Measurements from ENCODE around the gene CCDC85B.
"Not testable (repeated sequence)": the region's sequence is repeated elsewhere in the genome, so short reads cannot be mapped to it uniquely, and the experiment has no call there.

CCDC85B gene

DNA sequence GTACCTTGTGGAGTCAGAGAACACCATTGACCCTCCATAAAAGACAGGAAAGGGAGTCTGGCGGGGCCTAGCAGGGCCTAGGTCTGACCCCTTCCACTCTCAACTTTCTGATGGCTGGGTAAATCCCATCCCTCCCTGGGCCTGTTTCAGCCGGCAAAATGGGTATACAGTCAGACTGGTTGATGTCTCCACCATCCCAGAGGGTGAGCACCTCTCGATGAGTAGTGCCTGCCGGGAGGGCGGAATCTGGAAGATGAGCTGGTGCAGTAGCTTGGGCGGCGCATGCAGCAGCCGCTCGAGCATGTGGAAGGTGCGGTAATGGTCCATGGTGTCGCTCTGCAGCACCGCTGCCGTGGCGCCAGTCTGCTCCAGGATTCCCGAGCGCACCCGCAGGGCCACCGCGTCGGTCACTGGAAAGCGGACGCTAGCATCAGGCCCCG is 2.7 kb upstream of the CCDC85B start:
- DNase-seq (ENCODE audit: low spot score) = peak; percentile 85

DNA sequence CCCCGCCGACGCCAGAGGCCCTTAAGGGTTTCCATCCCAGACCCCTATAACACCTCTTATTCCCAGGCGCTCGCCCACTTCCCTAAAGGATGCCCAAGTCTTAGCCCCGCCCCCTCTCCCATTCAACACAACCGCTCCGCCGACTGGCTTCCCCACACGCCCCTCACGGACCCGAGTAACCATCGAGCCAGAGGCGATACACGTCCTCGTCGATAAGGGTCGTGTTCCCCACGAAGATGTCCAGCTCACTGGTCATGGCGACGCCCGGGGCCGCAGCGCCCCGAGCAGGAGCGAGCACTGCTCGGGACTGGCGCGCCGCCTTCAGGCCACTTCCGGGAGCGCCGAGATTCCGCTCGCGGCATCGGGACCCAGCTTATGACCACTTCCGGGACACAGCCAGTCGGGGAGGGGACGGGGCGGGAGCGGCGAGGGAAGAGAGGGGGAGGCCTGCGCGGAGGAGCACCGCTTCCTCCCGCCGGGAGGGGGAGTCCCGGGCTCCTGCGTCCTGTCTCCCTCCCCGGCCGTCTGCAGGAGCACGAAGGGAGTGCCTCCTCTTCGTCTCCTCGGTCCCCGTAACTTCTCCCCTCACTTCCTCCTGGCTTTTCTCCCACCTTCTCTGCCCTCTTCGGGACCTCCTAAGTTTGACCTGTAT is 2.2 kb upstream of the CCDC85B start, which contains the start of gene FIBP:
TSS of gene FIBP (minus strand) at position 309 of the 652 bp plus-strand sequence. CDS start at position 256, 53 bp downstream.
- peak; percentile 97 for DNase-seq (ENCODE audit: low spot score)

DNA sequence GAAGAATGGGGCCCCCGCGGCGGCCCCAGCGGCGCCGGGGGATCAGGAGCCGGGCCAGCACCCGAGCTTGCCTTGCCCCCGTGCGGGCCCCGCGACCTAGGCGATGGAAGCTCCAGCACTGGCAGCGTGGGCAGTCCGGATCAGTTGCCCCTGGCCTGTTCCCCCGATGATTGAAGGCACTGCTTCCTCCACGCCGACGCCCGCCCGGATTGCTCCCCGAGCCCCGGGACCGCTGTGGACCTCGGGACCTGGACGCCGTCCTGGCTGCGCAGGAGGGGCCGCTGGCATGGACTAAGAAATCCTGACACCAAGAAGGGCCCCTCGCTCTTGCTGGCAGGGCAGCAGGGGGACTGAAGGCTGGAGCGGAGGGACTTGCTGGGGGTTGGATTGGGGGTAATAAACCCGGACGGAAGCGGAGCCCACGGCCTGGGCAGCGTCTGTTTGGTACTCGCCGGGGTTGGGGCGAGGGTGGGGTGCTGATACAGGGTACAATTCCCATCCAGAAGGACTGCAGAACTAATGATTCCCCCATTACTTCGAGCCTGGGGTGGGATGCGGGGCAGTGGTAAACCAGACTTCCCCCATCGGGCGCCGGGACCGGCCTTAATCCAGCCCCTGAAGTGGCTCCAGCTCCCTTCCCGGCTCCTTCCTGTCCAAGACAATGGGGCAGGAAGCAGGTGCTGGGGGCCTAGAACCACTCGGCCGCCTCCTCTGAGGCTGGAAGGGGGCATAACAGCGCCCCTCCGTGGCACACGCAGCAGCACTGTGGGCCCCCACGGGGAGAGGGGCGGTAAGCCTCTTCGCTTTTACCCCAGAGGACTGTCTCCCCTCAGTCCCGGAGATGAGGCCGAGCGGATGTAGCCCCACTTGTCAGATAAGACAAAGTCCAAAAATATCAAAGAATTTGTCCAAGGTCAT is 1.0 kb downstream of the CCDC85B start:
- peak; percentile 92 for DNase-seq (ENCODE audit: low spot score)

DNA sequence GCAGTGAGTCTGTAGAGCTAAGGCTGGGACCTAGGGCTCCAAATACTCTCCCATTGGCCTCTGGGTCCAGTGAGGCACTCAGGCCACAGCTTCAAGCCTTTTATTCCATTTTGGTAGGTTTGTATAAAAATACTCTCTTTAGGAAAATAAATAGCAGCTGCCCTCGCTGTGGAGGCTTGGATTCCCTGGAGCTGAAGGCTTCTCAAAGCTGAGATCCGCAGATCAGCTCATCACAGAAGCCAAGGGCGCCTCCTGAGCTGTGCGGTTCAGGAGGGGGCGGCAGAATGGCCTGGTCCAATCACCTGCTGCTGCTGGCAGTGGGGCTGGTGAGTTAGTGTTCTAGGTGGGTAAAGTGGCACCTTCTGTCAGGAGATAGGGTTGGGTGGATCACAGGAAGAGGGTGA is 1.7 kb downstream of the CCDC85B start:
- DNase-seq (ENCODE audit: low spot score) = not testable (repeated sequence)

DNA sequence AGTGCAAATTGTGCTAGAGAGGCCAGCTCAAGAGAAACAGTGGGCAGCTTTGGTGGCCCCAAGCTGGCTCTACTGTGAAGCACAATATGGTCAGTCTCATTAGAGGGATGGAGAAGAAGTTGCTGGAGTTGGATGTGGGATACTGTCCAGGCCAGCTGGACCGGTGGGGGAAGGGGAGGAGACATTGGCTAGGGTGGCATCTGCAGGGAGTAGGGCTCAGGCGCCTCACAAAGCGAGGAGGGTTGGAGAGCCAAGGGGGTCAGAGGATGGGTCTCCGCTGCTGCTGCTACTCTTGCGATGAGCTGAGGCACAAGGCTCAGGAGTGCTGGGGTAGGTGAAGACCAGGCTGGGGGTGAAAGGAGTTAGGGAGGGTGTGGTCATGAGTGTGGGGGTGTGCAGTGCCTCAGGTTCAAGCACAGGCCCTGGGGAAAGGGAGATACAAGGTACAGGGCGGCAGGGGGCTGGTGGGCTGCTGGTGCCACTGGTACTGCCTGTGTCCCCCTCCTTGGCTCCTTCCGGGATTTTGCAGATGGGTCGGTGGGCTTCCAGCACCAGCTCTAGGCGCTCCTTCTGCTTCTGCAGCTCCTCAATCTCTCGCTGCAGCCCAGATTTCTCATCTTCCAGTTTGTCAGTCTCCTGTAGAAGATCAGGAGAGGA is 2.3 kb downstream of the CCDC85B start:
- peak; percentile 85 for DNase-seq (ENCODE audit: low spot score)

DNA sequence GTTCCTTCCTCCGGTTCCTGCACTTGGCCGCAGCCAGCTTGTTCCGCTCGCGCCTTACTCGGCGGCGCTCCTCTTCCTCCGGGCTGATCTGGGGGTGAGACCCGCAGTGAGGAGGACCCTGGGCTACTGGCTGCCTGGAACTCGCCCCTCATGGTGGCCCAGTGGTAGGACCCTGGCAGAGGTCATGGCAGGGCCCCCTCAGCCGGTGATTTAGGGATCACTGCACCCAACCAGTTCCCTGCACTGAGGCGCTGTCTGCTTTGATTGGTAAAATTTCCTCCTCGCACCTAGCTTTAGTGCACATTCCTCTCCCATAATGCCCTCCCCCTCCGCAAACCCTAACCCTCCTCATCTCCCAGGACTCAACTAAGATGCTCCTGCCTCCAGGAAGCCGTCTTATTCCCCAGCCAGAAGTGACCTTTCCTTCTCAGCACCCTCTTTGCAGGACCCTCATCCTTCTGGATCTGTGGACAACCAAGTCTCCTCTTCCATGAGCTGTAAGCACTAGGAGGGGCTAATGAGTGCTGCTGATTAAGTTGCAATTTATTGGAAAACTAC is 3.6 kb downstream of the CCDC85B start:
- DNase-seq (ENCODE audit: low spot score) = peak; percentile 87

DNA sequence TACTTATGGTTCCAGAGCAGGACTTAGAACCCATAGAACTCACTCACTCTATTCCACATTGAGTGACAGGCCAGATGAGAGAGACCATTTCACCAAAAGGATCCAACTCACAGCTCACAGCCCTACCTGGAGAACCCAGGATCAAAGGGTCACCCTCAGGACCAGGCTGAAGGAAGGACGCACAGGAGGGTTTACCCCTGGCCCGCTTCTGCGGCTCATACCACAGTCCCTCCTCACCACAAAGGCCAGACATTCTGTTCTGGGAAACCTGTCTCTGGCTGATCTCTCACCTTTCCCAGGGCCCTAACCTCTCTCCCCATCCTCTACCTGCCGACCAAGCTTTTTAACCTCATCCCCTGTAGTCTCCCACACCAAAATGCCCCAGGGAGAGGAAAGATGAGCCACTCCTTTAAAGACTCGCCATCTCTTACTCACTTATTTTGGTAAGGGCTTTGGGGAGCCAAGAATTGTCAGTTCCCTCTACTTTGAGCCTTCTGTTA is 5.1 kb downstream of the CCDC85B start:
- peak; percentile 65 for DNase-seq (ENCODE audit: low spot score)

DNA sequence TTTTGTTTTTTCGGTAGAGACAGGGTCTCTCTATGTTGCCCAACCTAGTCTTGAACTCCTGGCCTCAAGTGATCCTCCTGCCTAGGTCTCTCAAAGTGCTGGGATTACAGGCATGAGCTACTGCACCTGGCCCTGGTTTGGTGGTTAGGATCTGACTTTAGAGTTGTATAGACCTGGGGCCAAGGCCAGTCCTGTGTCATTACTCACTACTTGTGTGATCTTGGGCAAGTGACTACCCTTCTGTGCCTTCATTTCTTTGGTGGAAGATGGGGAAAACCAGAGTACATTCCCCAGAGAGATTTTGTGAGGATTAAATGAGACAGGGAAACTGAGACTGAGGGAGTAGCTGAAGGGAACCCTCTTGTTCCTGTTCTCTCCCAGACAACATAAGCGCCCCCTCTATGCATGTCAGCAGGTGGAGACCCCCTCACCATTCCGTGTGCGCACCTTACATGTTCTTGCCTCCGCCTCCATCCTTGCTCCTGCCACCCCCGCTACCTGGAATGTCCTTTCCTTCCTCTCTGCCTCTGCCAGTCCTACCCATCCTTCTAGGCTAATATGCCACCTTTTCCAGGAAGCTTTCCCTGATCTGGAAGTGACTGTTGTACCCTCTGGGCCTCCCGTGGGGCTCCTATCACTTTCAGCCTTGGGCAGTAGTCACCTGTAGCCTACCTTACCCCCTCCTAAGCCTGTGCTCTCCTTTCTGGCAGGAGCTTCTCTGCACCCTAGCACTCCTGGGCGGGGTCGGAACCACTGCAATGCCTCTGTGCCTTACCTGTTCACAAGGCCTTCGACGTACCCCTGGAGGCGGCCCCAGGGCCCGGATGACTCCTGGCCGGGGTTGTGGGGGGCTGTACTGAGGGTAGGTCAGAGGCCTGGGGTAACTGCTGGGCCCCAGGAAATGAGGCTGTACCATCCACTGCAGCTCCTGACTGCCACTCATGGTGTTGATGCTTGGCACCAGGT is 5.8 kb downstream of the CCDC85B start:
- peak; percentile 71 for DNase-seq (ENCODE audit: low spot score)

DNA sequence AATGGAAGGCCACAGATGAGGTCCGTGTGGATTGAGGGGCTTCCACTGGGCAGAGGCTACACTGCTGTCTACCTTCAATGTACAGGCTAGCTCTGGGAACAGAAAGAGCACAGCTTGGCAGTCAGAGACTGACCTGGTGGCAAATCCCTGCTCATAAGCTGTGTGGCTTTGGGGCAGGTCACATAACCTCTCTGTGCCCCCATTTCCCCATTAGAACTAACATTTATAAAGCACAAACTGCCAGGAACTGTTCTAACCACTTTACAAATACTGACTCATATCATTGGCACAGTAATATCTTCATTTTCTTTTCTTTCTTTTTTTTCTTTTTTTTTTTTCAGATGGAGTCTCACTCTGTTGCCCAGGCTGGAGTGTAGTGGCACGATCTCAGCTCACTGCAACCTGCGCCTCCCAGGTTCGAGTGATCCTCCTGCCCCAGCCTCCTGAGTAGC is 6.6 kb downstream of the CCDC85B start:
- peak; percentile 49 for DNase-seq (ENCODE audit: low spot score)

DNA sequence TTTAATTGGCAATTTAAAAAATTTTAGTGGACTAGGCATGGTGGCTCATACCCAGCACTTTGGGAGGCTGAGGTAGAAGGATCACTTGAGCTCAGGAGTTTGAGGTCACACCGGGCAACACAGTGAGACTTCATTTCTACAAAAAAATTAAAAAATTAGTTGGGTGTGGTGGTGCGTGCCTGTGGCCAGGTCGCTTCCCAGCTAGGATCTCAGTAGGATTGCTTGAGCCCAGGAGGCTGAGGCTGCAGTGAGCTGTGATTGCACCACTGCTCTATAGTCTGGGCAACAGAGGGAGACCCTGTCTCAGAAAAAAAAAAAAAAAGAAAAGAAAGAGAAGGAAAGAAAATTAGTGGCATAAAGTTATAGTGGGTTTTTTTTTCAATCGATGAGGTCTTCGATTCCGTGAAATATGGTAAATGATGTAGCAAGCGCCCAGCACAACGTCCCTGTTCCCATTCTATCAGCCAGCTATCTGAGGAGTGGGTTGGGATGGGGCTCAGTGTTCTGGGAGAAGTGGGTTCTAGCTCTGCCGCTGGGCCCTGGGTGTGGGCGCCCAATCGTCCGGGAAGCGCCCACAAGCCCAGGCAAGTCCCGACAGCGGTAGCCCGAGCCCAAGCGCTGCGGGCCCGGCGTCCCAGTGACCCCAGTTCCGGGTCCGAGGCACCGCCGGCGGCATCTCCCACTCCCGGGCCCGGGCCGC is 8.3 kb downstream of the CCDC85B start:
- DNase-seq (ENCODE audit: low spot score) = no peak

DNA sequence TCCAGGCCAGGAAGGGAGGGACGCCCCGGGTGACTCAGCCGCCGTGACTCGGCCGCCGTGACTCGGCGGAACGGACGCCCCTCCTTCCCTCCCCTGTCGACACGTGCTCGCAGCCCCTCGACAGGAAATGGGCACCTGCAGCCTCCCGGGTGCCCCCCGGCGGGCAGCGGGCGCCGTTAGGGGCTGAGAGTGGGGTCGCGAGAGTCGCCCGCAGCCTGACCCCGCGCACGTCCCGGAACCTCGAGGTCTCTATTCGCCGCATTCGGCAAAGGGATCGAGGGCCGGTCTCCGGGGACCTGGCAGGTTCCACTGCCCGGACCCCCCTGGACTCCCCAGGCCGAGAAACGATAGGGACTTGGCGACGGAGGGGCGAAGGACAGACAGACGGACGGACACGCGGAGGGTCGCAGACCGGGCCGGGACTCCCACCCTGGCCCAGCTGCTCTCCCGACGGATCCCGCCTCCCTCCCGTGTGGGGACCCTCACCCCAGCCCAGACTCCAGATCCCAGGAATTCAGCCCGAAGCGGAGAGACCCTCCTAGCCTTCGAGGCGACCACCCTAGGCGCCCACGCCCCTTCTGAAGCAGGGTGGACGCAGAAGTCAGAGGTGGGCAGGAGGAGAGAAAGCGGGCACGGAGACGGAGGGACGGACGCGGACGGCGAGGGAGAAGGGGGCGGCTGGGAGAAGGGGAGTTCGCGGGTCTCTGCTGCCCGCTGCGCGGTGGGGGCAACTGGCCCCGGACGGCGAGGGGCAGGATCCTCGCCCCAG is 9.1 kb downstream of the CCDC85B start:
- DNase-seq (ENCODE audit: low spot score) = peak; percentile 90

DNA sequence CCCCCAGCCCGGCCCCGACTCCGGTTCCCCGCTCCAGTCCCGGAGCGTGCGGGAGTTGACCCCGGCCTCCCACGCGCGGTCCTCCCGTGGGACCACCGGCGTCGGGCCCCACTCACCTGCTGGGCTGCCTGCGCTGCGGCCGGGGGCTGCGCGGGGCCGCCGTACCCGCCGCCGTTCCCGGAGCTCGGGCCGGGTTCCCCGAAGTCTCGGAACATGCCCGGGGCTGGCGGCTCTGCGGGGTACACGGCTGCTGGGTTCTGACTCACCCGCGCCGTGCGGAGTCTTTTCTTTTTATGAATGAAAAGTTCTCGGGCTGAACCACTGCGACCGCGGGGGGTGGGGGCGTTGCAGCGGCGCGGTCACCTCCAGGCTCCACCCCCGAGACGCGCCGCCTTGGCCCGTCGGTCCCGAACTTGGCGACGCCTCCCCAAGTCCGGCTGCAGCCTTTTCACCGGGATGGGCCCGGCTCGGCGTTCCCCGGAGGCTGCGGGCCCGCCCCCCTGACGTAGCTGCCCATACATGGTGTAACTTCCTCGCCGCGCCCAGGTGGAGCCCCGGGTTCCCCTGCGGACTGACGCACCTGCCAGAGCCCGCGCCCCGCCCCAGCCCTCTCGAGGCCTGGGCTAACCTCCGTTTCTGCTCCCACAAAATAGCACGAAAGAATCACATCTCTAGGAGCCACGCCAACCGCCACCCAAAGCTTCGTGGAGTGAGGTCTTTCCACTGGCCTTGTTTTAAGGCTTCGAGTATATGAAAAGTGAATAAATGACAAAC is 9.8 kb downstream of the CCDC85B start, which contains the start of gene FOSL1:
TSS of gene FOSL1 (minus strand) at position 264 of the 774 bp plus-strand sequence. CDS start at position 215, 49 bp downstream.
- DNase-seq (ENCODE audit: low spot score) = peak; percentile 98

DNA sequence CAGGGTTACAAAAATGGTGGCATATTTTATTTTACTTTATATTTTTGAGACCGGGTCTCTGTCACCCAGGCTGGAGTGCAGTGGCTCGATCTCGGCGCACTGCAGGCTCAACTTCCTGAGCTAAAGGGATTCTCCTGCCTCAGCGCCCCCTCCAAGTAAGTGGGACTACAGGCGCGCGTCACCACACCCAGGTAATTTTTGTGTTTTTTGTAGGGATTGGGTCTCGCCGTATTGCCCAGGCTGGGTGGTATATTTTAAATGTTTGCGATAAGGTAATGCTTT is 10.4 kb downstream of the CCDC85B start:
- DNase-seq (ENCODE audit: low spot score) = peak; percentile 51

DNA sequence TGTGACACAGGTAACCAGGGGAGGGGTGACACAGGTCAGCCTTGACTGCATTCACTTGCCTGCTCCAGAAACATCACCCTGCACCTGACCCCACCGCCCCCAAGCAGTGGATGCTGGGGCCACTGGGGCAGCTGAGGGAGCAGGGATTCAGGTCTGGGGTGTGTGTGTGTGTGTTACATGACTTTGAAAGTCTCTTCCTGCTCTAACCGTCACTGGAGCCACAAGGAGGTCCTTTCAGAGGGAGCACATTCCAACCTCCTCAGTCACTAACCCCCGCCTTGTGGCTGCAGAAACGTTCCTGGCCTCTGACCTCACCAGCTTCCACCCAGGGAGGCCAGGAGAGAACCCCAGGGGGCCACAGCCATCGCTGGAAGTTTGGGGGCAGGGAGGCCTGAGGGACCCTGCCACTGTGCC is 12.6 kb downstream of the CCDC85B start:
- peak; percentile 95 for DNase-seq (ENCODE audit: low spot score)

DNA sequence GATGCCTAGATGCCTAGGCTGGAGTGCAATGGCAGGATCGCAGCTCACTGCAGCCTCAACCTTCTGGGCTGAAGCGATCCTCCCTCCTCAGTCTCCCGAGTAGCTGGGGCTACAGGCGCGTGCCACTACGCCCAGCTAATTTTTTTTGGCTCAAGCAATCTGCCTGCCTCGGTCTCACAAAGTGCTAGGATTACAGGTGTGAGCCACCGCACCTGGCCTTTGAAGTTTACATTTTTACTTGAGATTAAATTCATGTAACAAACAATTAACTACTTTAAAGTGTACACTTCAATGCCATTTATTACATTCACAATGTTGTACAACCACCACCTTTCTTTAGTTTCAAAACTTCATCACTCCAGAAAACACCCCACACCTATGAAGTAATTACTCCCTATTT is 13.2 kb downstream of the CCDC85B start:
- peak; percentile 34 for DNase-seq (ENCODE audit: low spot score)

DNA sequence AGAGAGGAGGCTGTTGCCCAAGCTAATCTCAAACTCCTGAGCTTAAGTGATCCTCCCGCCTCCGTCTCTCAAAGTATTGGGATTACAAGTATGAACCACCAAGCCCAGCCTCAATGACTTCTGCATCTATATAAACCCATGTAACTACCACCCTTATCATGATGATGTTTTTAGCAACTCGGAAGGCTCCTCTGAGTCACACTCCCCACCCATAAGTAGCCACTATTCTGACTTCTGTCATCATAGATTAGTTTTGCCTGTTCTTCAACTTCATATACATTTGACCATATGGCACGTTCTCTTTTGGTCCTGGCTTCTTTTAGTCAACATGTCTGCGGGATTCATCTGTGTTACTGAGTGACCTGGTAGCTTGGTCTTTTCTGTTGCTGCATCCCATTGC is 16.1 kb downstream of the CCDC85B start:
- DNase-seq (ENCODE audit: low spot score) = peak; percentile 78

DNA sequence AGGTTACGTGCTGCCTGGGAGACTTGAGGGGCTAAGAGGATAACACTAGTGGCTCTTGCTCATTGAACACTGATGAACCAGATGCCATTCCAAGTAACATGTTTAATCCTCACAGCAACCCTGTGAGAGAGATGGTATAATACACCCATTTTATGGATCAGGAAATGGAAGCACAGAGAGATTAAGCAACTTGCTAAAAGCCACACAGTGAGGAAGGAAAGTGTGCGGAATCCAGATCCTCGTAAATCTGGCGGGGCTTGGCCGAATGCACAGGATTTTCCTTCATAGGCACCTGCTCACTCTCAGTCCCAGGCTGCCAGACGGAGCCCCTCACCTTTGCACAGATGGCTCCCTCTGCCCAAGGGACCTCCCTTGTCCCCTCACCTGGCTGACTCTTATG is 17.4 kb downstream of the CCDC85B start:
- DNase-seq (ENCODE audit: low spot score) = peak; percentile 61
